Measurements from ENCODE around the gene DLGAP1. TPM values are rescaled to one million over a fixed set of nuclear protein-coding genes. Genes with fewer than 3 reads are reported as not detected.

Gene DLGAP1
- total and polyA plus RNA-seq, 10 of the 15 experiments (the other 5 are each of a cell fraction or from before 2014, with no cell fraction given): 0.23 to 27.6 (median 1.9) TPM

- TF ChIP-seq ZNF687 (IDR thresholded peaks at IDR 0.05): no peak
- no peak for TF ChIP-seq BCL3 (IDR thresholded peaks at IDR 0.05; ENCODE audit: borderline replicate concordance, insufficient read depth, low read depth, low read length, poor library complexity, severe bottlenecking)
- TF ChIP-seq CEBPB (IDR thresholded peaks at IDR 0.05; ENCODE audit: borderline replicate concordance in 1 of 2, low read depth in 2 of 2, low read length in 2 of 2): no peak
Observed at GRCh38 chr18:3804336-3804735, 650.8 kb downstream of the DLGAP1 start (continued).

DNA sequence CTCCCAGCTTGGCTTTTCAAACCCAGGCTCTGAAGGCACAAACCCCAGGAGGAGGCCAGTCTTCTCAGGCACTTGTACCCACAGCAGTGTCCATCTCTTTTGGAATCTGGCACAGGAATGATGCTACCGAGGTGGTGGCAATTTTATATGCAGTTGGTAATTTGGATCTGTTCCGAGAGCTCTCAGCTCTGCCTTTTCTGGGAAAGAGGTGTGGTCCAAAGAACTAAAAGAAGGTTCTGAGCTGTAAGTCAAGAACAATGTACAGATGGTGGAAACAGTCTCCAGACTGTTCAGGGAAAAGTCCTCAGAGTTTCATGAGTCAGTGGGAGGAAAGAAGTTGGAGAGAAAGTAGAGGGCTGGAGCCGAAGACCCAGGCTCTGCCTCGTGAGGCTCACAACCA, 651.8 kb downstream of the DLGAP1 start:
- SMC1A ChIA-PET (ENCODE audit: uncharacterized antibody, unreplicated experiment): interaction anchor here (0.6 to 2.4 kb wide), 6 partner anchors 9 to 47 kb away, joined by 3 to 8 read pairs (median 4); no protein-coding TSS in a partner anchor
- no peak overlapping the region for H3K4me2 ChIP-seq (ENCODE audit: control insufficient read depth, insufficient read depth)
- POLR2A ChIA-PET: interaction anchor here (0.7 kb wide), 1 partner anchor 206 kb away, joined by 3 read pairs; no protein-coding TSS in a partner anchor
- H3K27ac ChIP-seq (ENCODE audit: control insufficient read depth, insufficient read depth): no peak overlapping the region
- H3K4me3 ChIP-seq: no peak overlapping the region
- no peaks in the 10 kb centered on the region for H3K27me3 ChIP-seq (replicated peaks in 1 of 2; ENCODE audit: control insufficient read depth in 2 of 2, insufficient read depth in 2 of 2, low read length in 1 of 2)
- no peaks in the 10 kb centered on the region for H3K79me2 ChIP-seq (ENCODE audit: control insufficient read depth, insufficient read depth, low read length)
- WGBS (ENCODE audit: insufficient coverage, insufficient replicate concordance, low lambda C conversion rate, missing lambda C conversion rate): 18% methylated on average over 4 of the region's 4 CpGs
- no peak for DNase-seq (ENCODE audit: low read depth, low spot score)
- intact Hi-C loops (cut with micrococcal nuclease; ENCODE audit: unreplicated experiment) (no loop called here), in situ Hi-C loops (cut with MboI) (no loop called here)
- no peaks in the 10 kb centered on the region for H3K4me1 ChIP-seq (ENCODE audit: control insufficient read depth, insufficient read depth, low read length)
- no peak for FAIRE-seq
- no peak for ATAC-seq
- no peak overlapping the region for H2AFZ ChIP-seq (ENCODE audit: control insufficient read depth, low read depth, low read length)
- H4K20me1 ChIP-seq (ENCODE audit: control insufficient read depth, insufficient read depth): no peaks in the 10 kb centered on the region
- no peak overlapping the region for H3K9ac ChIP-seq (ENCODE audit: control insufficient read depth, insufficient read depth, low read length)
- CTCF ChIA-PET: interaction anchor here (0.7 to 1.6 kb wide), 4 partner anchors 10 to 1254 kb away, joined by 3 to 5 read pairs (median 4); no protein-coding TSS in a partner anchor
- H3K9me3 ChIP-seq (replicated peaks; ENCODE audit: control insufficient read depth, insufficient read depth, low read length): no peaks in the 10 kb centered on the region
- H3K36me3 ChIP-seq (ENCODE audit: control insufficient read depth in 2 of 2, insufficient read depth in 2 of 2, low read length in 1 of 2): peaks cover 0 to 4% of the 10 kb centered on the region in 2 experiments; a peak in 2 of 4 replicates
- BruUV-seq (replicated peaks): no TSS peak
- RAD21 ChIA-PET (ENCODE audit: unreplicated experiment): interaction anchor here (1.1 kb wide), 1 partner anchor 24 kb away, joined by 3 read pairs; no protein-coding TSS in a partner anchor
- TF ChIP-seq ASH2L (IDR thresholded peaks at IDR 0.05; ENCODE audit: borderline replicate concordance, low read depth): no peak
- no peak for TF ChIP-seq FOXM1 (IDR thresholded peaks at IDR 0.05; ENCODE audit: low read depth, low read length)
- no peak for TF ChIP-seq ELK1 (IDR thresholded peaks at IDR 0.05; ENCODE audit: low read depth, low read length)
- TF ChIP-seq REST (IDR thresholded peaks at IDR 0.05; ENCODE audit: low read depth, low read length): no peak
- TF ChIP-seq NFIC (IDR thresholded peaks at IDR 0.05; ENCODE audit: low read depth, low read length): no peak
- no peak for TF ChIP-seq MEF2B (IDR thresholded peaks at IDR 0.05; ENCODE audit: partially characterized antibody, poor library complexity, severe bottlenecking)
- TF ChIP-seq RFX5 (IDR thresholded peaks at IDR 0.05; ENCODE audit: low read depth, low read length): no peak
- TF ChIP-seq BMI1 (IDR thresholded peaks at IDR 0.05; ENCODE audit: borderline replicate concordance): no peak
- TF ChIP-seq LARP7 (IDR thresholded peaks at IDR 0.05): no peak
